Embryonic facial prominence (tissue), 1 donor: ENCODE measurements around the gene MYOG.

Experiments
- DNase-seq: peaks from one replicate; pipeline ENCODE4 v3.0.0-alpha.2; 2016; ENCODE audit errors: extremely low spot score

MYOG gene

GRCh38 chr1:203117611-203118575 is 32.1 kb upstream of the MYOG start:
- DNase-seq = peak; percentile 29

GRCh38 chr1:203116091-203116820 is 30.4 kb upstream of the MYOG start:
- DNase-seq = no peak

GRCh38 chr1:203114202-203114601 is 28.4 kb upstream of the MYOG start:
- no peak for DNase-seq

GRCh38 chr1:203113308-203113707 is 27.5 kb upstream of the MYOG start:
- no peak for DNase-seq

GRCh38 chr1:203112475-203112874 is 26.7 kb upstream of the MYOG start:
- no peak for DNase-seq

GRCh38 chr1:203104789-203105390 is 19.1 kb upstream of the MYOG start:
- DNase-seq = no peak

GRCh38 chr1:203103829-203104495 is 18.1 kb upstream of the MYOG start:
- no peak for DNase-seq

GRCh38 chr1:203103216-203103615 is 17.4 kb upstream of the MYOG start:
- DNase-seq = no peak

GRCh38 chr1:203101813-203102634 is 16.2 kb upstream of the MYOG start:
- DNase-seq = no peak

GRCh38 chr1:203100516-203100869 is 14.7 kb upstream of the MYOG start:
- DNase-seq = no peak

GRCh38 chr1:203099805-203100515 is 14.1 kb upstream of the MYOG start:
- no peak for DNase-seq

- no peak for DNase-seq
Measured at GRCh38 chr1:203098914-203099520, 13.2 kb upstream of the MYOG start.

GRCh38 chr1:203098445-203098844 is 12.6 kb upstream of the MYOG start:
- no peak for DNase-seq

GRCh38 chr1:203097001-203097400 is 11.2 kb upstream of the MYOG start:
- no peak for DNase-seq

GRCh38 chr1:203096566-203096965 is 10.8 kb upstream of the MYOG start:
- no peak for DNase-seq

GRCh38 chr1:203095061-203095690 is 9.4 kb upstream of the MYOG start:
- DNase-seq = no peak

GRCh38 chr1:203093754-203094410 is 8.1 kb upstream of the MYOG start:
- no peak for DNase-seq

- no peak for DNase-seq
Measured at GRCh38 chr1:203091761-203092330, 6.0 kb upstream of the MYOG start.

GRCh38 chr1:203091199-203091477 is 5.3 kb upstream of the MYOG start:
- no peak for DNase-seq
